DOHH2 (cell line): ENCODE results near the gene PCSK9.

Experiments used
- H3F3A ChIP-seq: fragments of 200-600 bp; sonication (generic), shearing (Covaris generic); 2 replicates; pipeline ENCODE4 v1.6.0; 2016; ENCODE audit warnings: antibody characterized with exemption, mild to moderate bottlenecking; ENCODE audit not compliant: control insufficient read depth, insufficient read depth
- H3K27ac ChIP-seq: fragments of 200-600 bp; sonication (generic); 2 replicates; pipeline ENCODE4 v1.5.1; 2014; ENCODE audit warnings: low read depth, mild to moderate bottlenecking, low read length, moderate library complexity
- H3K27me3 ChIP-seq: fragments of 200-600 bp; sonication (generic); 2 replicates; pipeline ENCODE4 v1.6.1; 2014; ENCODE audit warnings: mild to moderate bottlenecking, low read length, mixed read lengths; ENCODE audit not compliant: control insufficient read depth
- H3K36me3 ChIP-seq: fragments of 200-600 bp; sonication (generic); 2 replicates; pipeline ENCODE4 v1.6.1; 2014; ENCODE audit warnings: mild to moderate bottlenecking, low read length, moderate library complexity, mixed read lengths; ENCODE audit not compliant: control insufficient read depth
- H3K4me1 ChIP-seq: fragments of 200-600 bp; sonication (generic); 2 replicates; pipeline ENCODE4 v1.6.1; 2014; ENCODE audit warnings: mild to moderate bottlenecking, low read length, mixed read lengths; ENCODE audit not compliant: control insufficient read depth
- H3K4me2 ChIP-seq: fragments of 200-600 bp; sonication (generic); 2 replicates; pipeline ENCODE4 v1.6.0; 2014; ENCODE audit warnings: mild to moderate bottlenecking, low read length, moderate library complexity
- H3K4me3 ChIP-seq: fragments of 200-600 bp; sonication (generic); 2 replicates; pipeline ENCODE4 v1.5.1; 2014; ENCODE audit warnings: mild to moderate bottlenecking, low read length, mixed read lengths
- H3K79me2 ChIP-seq: fragments of 200-600 bp; sonication (generic); 2 replicates; pipeline ENCODE4 v1.6.1; 2014; ENCODE audit warnings: mild to moderate bottlenecking, low read length, mixed read lengths; ENCODE audit not compliant: control insufficient read depth
- H3K9me2 ChIP-seq: fragments of 200-600 bp; sonication (generic); replicated peaks from 2 replicates; pipeline ENCODE4 v1.6.1; 2014; ENCODE audit warnings: mild to moderate bottlenecking, low read length, mixed read lengths; ENCODE audit not compliant: control insufficient read depth
- H3K9me3 ChIP-seq: fragments of 200-600 bp; sonication (generic); 2 replicates; pipeline ENCODE4 v1.6.1; 2014; ENCODE audit warnings: antibody characterized with exemption, low read length, mixed read lengths; ENCODE audit not compliant: control insufficient read depth, insufficient read depth
- H4K20me1 ChIP-seq: fragments of 200-600 bp; sonication (generic); 2 replicates; pipeline ENCODE4 v1.6.0; 2014; ENCODE audit warnings: low read depth, mild to moderate bottlenecking, antibody characterized with exemption, low read length, moderate library complexity; ENCODE audit not compliant: control insufficient read depth, insufficient read depth
- CTCF ChIP-seq: fragments of 200-600 bp; sonication (generic); IDR thresholded peaks from one replicate; pipeline ENCODE4 v1.5.1; 2014; ENCODE audit warnings: antibody characterized with exemption, mild to moderate bottlenecking, low read depth, low read length; ENCODE audit not compliant: poor library complexity, severe bottlenecking
- EZH2phosphoT487 ChIP-seq: fragments of 200-600 bp; sonication (generic); IDR thresholded peaks from 2 replicates; pipeline ENCODE4 v1.6.1; 2017; ENCODE audit warnings: borderline replicate concordance, mild to moderate bottlenecking, antibody characterized with exemption, low read length, moderate library complexity, mixed read lengths

PCSK9 gene

GRCh38 chr1:55002686-55003085 lies 36.7 kb upstream of the PCSK9 start:
- H3K4me1 ChIP-seq, result no peaks in the 10 kb centered on the region
- H4K20me1 ChIP-seq, result no peaks in the 10 kb centered on the region
- no peak overlapping the region for H3K4me2 ChIP-seq
- no peaks in the 10 kb centered on the region for H3K79me2 ChIP-seq
- no peaks in the 10 kb centered on the region for H3F3A ChIP-seq
- H3K9me2 ChIP-seq, result no peaks in the 10 kb centered on the region
- TF ChIP-seq CTCF (no peak), EZH2phosphoT487 (no peak)
- H3K4me3 ChIP-seq, result no peak overlapping the region
- H3K9me3 ChIP-seq, result no peaks in the 10 kb centered on the region
- no peaks in the 10 kb centered on the region for H3K36me3 ChIP-seq
- peaks cover 4% of the 10 kb centered on the region for H3K27me3 ChIP-seq
- no peak overlapping the region for H3K27ac ChIP-seq

- no peaks in the 10 kb centered on the region for H3K79me2 ChIP-seq
- H3K4me2 ChIP-seq, result no peak overlapping the region
- H3K9me2 ChIP-seq, result no peaks in the 10 kb centered on the region
- H3K4me3 ChIP-seq, result no peak overlapping the region
- H3K27me3 ChIP-seq, result peaks cover 4% of the 10 kb centered on the region; the same call in 1 of the 2 replicates
- no peaks in the 10 kb centered on the region for H3K4me1 ChIP-seq
- no peaks in the 10 kb centered on the region for H3K36me3 ChIP-seq
- H3K9me3 ChIP-seq, result no peaks in the 10 kb centered on the region
- no peaks in the 10 kb centered on the region for H3F3A ChIP-seq
- no peaks in the 10 kb centered on the region for H4K20me1 ChIP-seq
- no peak overlapping the region for H3K27ac ChIP-seq
- TF ChIP-seq EZH2phosphoT487 (no peak), CTCF (no peak)
Measured at GRCh38 chr1:55005351-55006140, 33.8 kb upstream of the PCSK9 start.

GRCh38 chr1:55006931-55007330 lies 32.4 kb upstream of the PCSK9 start:
- no peaks in the 10 kb centered on the region for H3K36me3 ChIP-seq
- H3K27me3 ChIP-seq, result 0 out of 2 replicates have a peak, but pooled peaks cover 3% of the 10 kb centered on the region
- H3K4me1 ChIP-seq, result no peaks in the 10 kb centered on the region
- H3K9me3 ChIP-seq, result no peaks in the 10 kb centered on the region
- H3K4me3 ChIP-seq, result no peak overlapping the region
- H3K79me2 ChIP-seq, result no peaks in the 10 kb centered on the region
- H3F3A ChIP-seq, result no peaks in the 10 kb centered on the region
- TF ChIP-seq EZH2phosphoT487 (no peak), CTCF (no peak)
- no peaks in the 10 kb centered on the region for H4K20me1 ChIP-seq
- H3K9me2 ChIP-seq, result no peaks in the 10 kb centered on the region
- no peak overlapping the region for H3K4me2 ChIP-seq
- H3K27ac ChIP-seq, result no peak overlapping the region
